H1 (cell line): ENCODE measurements around the gene RPL38. TPM values are rescaled to one million over a fixed set of nuclear protein-coding genes. Genes with fewer than 3 reads are reported as not detected.

Experiments
- BRCA1 ChIP-seq: IDR thresholded peaks from 2 replicates; pipeline ENCODE4 v1.6.1; 2012; ENCODE audit warnings: low read depth, low read length, improper control_type of control experiment
- CHD7 ChIP-seq: fragments of 300-600 bp; sonication (generic); IDR thresholded peaks from 2 replicates; pipeline ENCODE4 v1.7.1; 2012; ENCODE audit warnings: low read length, moderate library complexity, mild to moderate bottlenecking, inconsistent platforms; ENCODE audit not compliant: insufficient replicate concordance
- CREB1 ChIP-seq: IDR thresholded peaks from 2 replicates; pipeline ENCODE4 v1.6.1; 2012; ENCODE audit warnings: inconsistent platforms
- EGR1 ChIP-seq: IDR thresholded peaks from 2 replicates; pipeline ENCODE4 v1.6.1; 2011; ENCODE audit warnings: low read depth, low read length, borderline replicate concordance
- FOSL1 ChIP-seq: IDR thresholded peaks from 2 replicates; pipeline ENCODE4 v1.6.1; 2011; ENCODE audit warnings: mild to moderate bottlenecking, low read depth, low read length, moderate library complexity; ENCODE audit not compliant: insufficient read depth
- GABPA ChIP-seq: IDR thresholded peaks from 2 replicates; pipeline ENCODE4 v1.6.1; 2011; ENCODE audit warnings: mild to moderate bottlenecking, low read length, moderate library complexity, borderline replicate concordance; ENCODE audit not compliant: insufficient read depth
- HDAC6 ChIP-seq: IDR thresholded peaks from one replicate; pipeline ENCODE4 v1.7.1; 2012; ENCODE audit warnings: low read depth, mild to moderate bottlenecking, inconsistent platforms, low read length, moderate library complexity
- KDM1A ChIP-seq: fragments of 200-600, 300-600 bp; sonication (generic); IDR thresholded peaks from 2 replicates; pipeline ENCODE4 v1.7.1; 2016; ENCODE audit warnings: mild to moderate bottlenecking, low read length, borderline replicate concordance
- NANOG ChIP-seq: IDR thresholded peaks from 2 replicates; pipeline ENCODE4 v1.6.1; 2011; ENCODE audit warnings: low read length, low read depth, mild to moderate bottlenecking, inconsistent platforms; ENCODE audit not compliant: insufficient read depth, poor library complexity, severe bottlenecking
- NRF1 ChIP-seq: IDR thresholded peaks from 2 replicates; pipeline ENCODE4 v1.6.1; 2011; ENCODE audit warnings: mild to moderate bottlenecking, low read depth, low read length, improper control_type of control experiment
- PHF8 ChIP-seq: fragments of 200-600 bp; sonication (generic); conservative IDR thresholded peaks from 2 replicates; pipeline ENCODE4 v1.7.1; 2012; ENCODE audit warnings: low read depth, mild to moderate bottlenecking, inconsistent platforms, low read length, moderate library complexity
- POLR2AphosphoS5 ChIP-seq: IDR thresholded peaks from 2 replicates; pipeline ENCODE4 v1.6.1; 2011; ENCODE audit warnings: low read depth, low read length
- RXRA ChIP-seq: IDR thresholded peaks from 2 replicates; pipeline ENCODE4 v1.6.1; 2011; ENCODE audit warnings: low read depth, mild to moderate bottlenecking, low read length, moderate library complexity; ENCODE audit not compliant: insufficient read depth
- polyA plus RNA-seq, 7 experiments: library from polyadenylated mRNA; depleted of rRNA in 3 of 7; stranded (reverse) in 5 of 7; unstranded in 2 of 7; fragments of >200 nt in 5 of 7; fragments of 200-250 nt in 2 of 7; gene quantifications; 1 replicate in 5 of 7; 2 replicates in 1 of 7; 4 replicates in 1 of 7; pipeline versions ENCODE4 v1.2.1 to v1.2.3, GENCODE V29; 2011 to 2013; ENCODE audit warnings: missing spikeins in 2 of 7, mixed read lengths in 2 of 7
- total RNA-seq: library from RNA; stranded (reverse); fragmentation: NEBNext Ultra II Directional; extraction: Animal tissue kit (Norgen Biotek cat#: 25700); gene quantifications from 2 replicates; pipeline ENCODE4 v1.2.1, GENCODE V29; 2021

The RPL38 gene
- total and polyA plus RNA-seq, 2 of the 8 experiments (the other 6 are each of a cell fraction or from before 2014, with no cell fraction given) = 412 to 1,195 TPM

- TF ChIP-seq CHD7 = no peak
- TF ChIP-seq NRF1 = no peak
- no peak for TF ChIP-seq EGR1
- TF ChIP-seq HDAC6 = no peak
- no peak for TF ChIP-seq NANOG
- TF ChIP-seq RXRA = no peak
- no peak for TF ChIP-seq POLR2AphosphoS5
- TF ChIP-seq BRCA1 = no peak
- no peak for TF ChIP-seq KDM1A
- TF ChIP-seq PHF8 = no peak
- TF ChIP-seq CREB1 = no peak
- no peak for TF ChIP-seq FOSL1
- TF ChIP-seq GABPA = no peak
Observed at GRCh38 chr17:74241431-74241830, 38.0 kb downstream of the RPL38 start (continued).
